Measurements from ENCODE around the gene ARHGAP6. TPM values are rescaled to one million over a fixed set of nuclear protein-coding genes. Genes with fewer than 3 reads are reported as not detected.

ARHGAP6 gene
- total RNA-seq, 1 experiment from 2014 or later: 0.10 TPM

- no peak for TF ChIP-seq EZH2phosphoT487 (IDR thresholded peaks at IDR 0.05; ENCODE audit: borderline replicate concordance)
- TF ChIP-seq CEBPB (IDR thresholded peaks at IDR 0.05; ENCODE audit: low read depth): no peak
Measured at GRCh38 chrX:11655282-11656015, 10.3 kb downstream of the ARHGAP6 start (continued).

- no peak for ATAC-seq
- intact Hi-C loops (cut with micrococcal nuclease): no loop called here
- no peaks in the 10 kb centered on the region for H3K36me3 ChIP-seq (ENCODE audit: control insufficient read depth in 1 of 2, insufficient read depth in 2 of 2, low read length in 2 of 2)
- no peak overlapping the region for H3K4me2 ChIP-seq (ENCODE audit: low read length)
- no peak overlapping the region for H3K9ac ChIP-seq (ENCODE audit: low read length)
- no peak overlapping the region for H2AFZ ChIP-seq (ENCODE audit: low read depth, low read length, poor library complexity, severe bottlenecking)
- H3K9me2 ChIP-seq (ENCODE audit: insufficient read depth): no peaks in the 10 kb centered on the region
- no peak for DNase-seq (ENCODE audit: low read depth, low spot score)
- no TSS peak for BruUV-seq (replicated peaks)
- no peaks in the 10 kb centered on the region for H3K79me2 ChIP-seq (ENCODE audit: insufficient read depth, low read length)
- no peaks in the 10 kb centered on the region for H3K4me1 ChIP-seq (ENCODE audit: control insufficient read depth in 1 of 2, insufficient read depth in 2 of 2, low read length in 2 of 2)
- no peak overlapping the region for H3K27ac ChIP-seq (ENCODE audit: low read depth, low read length)
- H3K4me3 ChIP-seq (replicated peaks in 1 of 2; ENCODE audit: low read depth in 1 of 2, low read length in 2 of 2): no peak overlapping the region
- RAD21 ChIA-PET (ENCODE audit: low non-redundant PET in 1 of 2, low total read pairs in 2 of 2, uncharacterized antibody in 2 of 2, unreplicated experiment in 2 of 2): no interaction called here
- no peaks in the 10 kb centered on the region for H3K9me3 ChIP-seq (ENCODE audit: control insufficient read depth in 1 of 2, insufficient read depth in 1 of 2, low read depth in 1 of 2, low read length in 2 of 2)
- POLR2A ChIA-PET: no interaction called here
- H4K20me1 ChIP-seq (ENCODE audit: insufficient read depth): no peaks in the 10 kb centered on the region
- H3K27me3 ChIP-seq (ENCODE audit: insufficient read depth, low read length): no peaks in the 10 kb centered on the region
- CTCF ChIA-PET: no interaction called here
- TF ChIP-seq SP1 (IDR thresholded peaks at IDR 0.05; ENCODE audit: low read depth) (no peak), SRF (IDR thresholded peaks at IDR 0.05; ENCODE audit: low read depth) (no peak), CTCF (IDR thresholded peaks at IDR 0.05 in 2 of 3, conservative IDR thresholded peaks at IDR 0.05 in 1 of 3; ENCODE audit: borderline replicate concordance in 1 of 3, insufficient read depth in 1 of 3, low read depth in 2 of 3, low read length in 2 of 3) (no peak), POLR2A (IDR thresholded peaks at IDR 0.05; ENCODE audit: borderline replicate concordance, extremely low read depth, insufficient read depth, insufficient read length) (no peak), ATF3 (IDR thresholded peaks at IDR 0.05) (no peak), EGR1 (IDR thresholded peaks at IDR 0.05; ENCODE audit: low read depth) (no peak), ZNF274 (IDR thresholded peaks at IDR 0.05; ENCODE audit: low read depth, low read length) (no peak), TCF7L2 (IDR thresholded peaks at IDR 0.05; ENCODE audit: borderline replicate concordance, extremely low read depth, insufficient read depth, insufficient read length) (no peak), EZH2 (IDR thresholded peaks at IDR 0.05) (no peak), REST (IDR thresholded peaks at IDR 0.05; ENCODE audit: low read depth) (no peak), CBX3 (IDR thresholded peaks at IDR 0.05; ENCODE audit: low read depth) (no peak), ZFX (IDR thresholded peaks at IDR 0.05) (no peak), YY1 (IDR thresholded peaks at IDR 0.05; ENCODE audit: extremely low read depth, insufficient replicate concordance, low read depth, low read length) (no peak), EZH2phosphoT487 (IDR thresholded peaks at IDR 0.05; ENCODE audit: borderline replicate concordance) (no peak)
Measured at GRCh38 chrX:11648705-11649519, 16.8 kb downstream of the ARHGAP6 start.

Measured in HCT116 (cell line).